Measurements from ENCODE around the gene WFIKKN2.

WFIKKN2 gene

DNA sequence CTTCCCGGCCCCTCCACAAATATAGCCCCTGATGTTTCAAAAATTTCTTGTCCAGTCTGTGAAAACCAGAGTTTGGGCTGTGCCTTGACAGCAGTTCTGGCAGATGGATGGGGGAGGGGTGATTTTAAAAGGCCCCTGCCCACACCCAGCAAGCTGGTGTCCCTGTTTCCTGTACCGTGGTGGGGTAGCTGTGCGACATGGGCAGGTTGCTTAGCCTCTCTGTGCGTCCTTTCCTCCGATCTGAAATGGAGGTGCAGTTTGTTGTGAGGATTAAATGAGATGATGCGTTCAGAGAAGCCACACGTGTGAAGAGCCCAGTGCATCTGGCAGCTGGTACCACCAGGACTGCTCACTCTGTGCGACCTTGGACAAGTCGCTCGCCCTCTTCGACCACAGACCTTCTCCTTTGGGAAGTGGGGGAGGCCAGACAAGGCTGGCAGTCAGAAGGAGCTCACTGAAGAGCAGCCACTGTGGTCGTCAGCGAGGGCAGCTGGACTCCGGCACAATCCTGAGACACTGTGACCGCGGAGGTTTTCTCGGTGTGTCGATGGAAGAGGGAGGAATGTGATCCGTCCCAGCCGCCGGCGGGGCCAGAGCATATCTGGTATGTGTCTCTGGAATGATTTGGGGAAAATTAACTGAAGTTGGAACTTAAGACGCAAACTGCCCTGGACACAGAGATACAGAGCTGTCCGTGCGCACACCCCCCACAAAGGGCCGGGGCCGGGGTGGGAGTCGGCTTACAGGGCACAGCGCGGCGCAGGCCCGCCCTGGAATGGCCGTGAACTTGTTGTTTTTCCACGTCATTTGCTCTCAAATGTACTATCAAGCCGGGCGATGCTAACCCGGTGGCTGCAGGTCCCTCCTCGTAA, 721 bp upstream of the WFIKKN2 start:
- no peak for DNase-seq (ENCODE audit: low read depth)

DNA sequence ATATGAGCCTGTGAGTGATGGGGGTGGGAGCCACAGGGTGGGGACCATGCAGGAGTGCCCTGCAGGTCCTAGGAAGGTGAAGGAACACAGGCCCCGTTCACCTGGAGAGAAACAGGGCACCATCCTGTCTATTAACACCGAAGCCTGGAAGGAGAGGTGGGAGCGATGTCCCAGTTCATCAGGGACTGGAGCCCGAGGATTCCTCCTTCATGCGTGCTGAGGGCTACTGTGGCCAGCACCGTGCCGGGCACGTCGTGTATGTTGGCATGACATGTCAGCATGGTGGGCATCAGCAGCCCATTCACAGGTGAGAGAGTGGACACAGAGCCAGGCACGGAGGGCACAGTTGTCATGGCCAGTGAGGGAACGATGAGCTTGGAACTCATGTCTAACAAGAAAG, 1.4 kb downstream of the WFIKKN2 start:
- no peak for DNase-seq (ENCODE audit: low read depth)

DNA sequence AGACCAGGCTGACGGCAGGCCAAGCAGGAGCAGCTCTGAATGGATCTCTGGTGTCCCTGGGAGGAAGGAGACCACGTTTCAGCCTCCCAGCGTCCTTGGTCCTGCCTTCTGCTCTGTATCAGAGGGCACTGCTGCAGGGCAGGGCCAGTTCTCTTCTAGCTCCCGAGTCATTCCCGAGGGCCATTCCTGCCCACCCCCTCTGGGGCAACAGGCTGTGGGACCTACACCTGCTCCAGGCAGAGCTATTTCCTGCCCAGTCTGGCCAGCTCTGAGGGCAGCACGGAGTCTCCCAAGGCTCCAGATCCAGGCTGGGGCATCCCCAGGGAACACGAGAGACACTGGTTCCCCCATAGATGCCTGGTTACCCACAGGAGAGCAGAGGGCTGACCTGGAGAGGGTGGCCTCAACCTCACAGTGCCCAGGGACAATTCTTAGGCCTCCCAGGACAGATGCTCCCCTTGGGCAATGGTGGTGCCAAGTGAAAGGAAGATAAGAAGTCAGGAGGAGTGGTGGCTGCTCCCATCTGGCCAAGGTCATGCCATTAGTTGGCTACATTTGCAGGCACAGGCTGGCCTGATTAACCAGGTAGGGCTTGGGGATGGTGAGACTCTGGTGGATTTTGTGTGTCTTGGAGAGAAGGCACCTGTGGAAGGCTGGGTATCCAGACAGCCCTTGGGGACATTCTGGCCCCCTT, 2.0 kb downstream of the WFIKKN2 start:
- no peak for DNase-seq (ENCODE audit: low read depth)

DNA sequence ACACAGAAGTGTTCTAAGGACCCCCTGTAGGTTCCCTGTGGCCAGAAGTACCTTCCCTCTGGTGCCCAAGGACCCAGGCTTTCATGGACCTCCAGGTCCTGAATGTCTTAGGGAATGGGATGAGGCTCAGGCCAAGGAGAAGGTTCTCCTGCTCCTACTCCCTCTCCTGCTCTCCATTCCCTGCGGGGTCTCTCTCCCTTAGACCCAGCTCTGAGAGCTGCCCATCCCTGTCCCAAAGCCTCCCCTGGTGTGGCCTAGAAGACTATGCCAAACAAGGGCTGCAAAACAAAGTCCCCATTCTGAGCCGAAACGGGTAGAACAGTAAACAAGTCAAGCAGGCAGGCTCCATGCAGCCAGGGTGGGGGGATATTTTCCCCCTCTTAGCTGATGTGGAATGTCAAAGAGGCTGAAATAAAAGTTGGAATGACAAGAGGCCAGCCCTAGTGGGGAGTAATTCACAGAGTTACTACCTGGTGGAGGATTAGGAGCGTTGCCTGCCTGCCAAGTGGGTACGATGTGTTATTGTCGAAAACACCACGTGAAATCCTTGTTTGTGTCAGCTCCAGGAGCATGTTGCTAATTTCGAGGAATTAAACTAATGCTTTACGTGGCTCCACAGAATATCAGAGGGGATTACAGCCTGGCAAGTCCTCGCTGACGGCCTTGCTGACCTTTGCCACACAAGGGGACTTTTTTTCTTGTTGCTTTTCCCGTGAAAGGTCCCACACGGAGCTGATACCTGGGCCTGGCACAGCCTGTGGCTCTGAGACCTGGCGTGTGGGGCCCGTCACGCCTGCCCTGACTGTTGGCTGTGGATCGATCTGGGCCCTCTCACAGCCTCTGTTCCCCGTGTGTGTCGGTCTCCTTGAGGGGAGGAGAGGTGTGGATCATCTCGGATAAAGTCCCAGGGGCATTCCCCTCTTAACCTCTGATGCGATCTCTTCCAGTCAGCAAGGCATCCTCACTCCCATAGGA, 2.9 kb downstream of the WFIKKN2 start:
- no peak for DNase-seq (ENCODE audit: low read depth)

DNA sequence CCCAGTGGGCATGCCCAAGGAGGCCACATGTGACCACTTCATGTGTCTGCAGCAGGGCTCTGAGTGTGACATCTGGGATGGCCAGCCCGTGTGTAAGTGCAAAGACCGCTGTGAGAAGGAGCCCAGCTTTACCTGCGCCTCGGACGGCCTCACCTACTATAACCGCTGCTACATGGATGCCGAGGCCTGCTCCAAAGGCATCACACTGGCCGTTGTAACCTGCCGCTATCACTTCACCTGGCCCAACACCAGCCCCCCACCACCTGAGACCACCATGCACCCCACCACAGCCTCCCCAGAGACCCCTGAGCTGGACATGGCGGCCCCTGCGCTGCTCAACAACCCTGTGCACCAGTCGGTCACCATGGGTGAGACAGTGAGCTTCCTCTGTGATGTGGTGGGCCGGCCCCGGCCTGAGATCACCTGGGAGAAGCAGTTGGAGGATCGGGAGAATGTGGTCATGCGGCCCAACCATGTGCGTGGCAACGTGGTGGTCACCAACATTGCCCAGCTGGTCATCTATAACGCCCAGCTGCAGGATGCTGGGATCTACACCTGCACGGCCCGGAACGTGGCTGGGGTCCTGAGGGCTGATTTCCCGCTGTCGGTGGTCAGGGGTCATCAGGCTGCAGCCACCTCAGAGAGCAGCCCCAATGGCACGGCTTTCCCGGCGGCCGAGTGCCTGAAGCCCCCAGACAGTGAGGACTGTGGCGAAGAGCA, 4.4 kb downstream of the WFIKKN2 start:
- no peak for DNase-seq (ENCODE audit: low read depth)

DNA sequence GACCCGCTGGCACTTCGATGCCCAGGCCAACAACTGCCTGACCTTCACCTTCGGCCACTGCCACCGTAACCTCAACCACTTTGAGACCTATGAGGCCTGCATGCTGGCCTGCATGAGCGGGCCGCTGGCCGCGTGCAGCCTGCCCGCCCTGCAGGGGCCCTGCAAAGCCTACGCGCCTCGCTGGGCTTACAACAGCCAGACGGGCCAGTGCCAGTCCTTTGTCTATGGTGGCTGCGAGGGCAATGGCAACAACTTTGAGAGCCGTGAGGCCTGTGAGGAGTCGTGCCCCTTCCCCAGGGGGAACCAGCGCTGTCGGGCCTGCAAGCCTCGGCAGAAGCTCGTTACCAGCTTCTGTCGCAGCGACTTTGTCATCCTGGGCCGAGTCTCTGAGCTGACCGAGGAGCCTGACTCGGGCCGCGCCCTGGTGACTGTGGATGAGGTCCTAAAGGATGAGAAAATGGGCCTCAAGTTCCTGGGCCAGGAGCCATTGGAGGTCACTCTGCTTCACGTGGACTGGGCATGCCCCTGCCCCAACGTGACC, 5.0 kb downstream of the WFIKKN2 start:
- no peak for DNase-seq (ENCODE audit: low read depth)

GRCh38 chr17:50841277-50841948, 6.0 kb downstream of the WFIKKN2 start:
- DNase-seq (ENCODE audit: low read depth): no peak

DNA sequence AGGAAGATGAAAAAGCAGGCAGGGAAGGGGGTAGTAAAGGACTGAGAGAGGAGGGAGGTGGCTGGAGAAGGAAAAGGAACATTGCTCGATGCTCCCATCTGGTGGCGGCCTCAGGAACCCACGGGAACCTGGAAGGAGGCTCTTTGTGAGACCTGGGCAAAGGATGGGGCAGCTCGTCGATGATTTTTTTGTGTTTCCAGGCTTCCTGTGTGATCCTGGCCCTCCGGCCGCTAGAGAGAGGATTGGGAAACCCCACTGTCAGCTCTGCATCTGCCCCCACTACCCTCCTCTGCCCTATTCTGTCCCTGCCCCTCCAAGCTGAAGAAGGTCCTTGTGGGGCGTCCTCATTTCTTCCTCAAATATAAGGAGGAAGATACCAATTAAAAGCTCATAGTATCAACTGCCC, 6.6 kb downstream of the WFIKKN2 start:
- peak; percentile 82 for DNase-seq (ENCODE audit: low read depth)

DNA sequence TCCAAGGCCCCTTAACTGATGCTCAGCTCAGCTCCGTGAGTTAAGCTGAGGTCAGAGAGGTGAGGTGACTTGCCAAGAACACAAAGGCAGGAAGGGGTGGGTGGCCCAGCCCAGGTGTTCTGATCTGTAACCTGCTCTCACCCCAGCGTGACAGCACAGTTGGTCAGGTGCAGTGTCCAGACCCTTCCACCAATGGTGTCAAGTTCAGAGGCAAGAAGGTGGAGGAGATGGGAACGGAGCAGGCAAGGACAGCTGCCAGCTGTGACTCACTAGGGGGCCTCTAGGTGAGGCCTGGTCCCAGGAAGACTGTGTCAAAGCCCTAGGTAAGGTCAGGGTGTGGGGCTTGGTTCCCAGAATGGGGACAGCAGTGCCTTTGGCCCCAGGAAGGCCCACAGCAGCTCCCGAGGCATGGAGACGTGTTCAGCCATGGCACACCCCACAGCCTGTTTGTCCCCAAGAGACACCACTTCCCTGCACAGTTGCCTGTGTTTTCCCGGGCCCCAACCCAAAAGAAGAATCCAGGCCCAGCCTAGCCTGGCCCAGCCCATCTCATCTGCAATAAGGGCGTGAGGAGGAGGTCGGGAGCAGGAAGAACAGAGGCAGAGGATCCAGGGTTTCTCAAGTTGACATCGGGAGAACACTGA, 7.2 kb downstream of the WFIKKN2 start:
- DNase-seq (ENCODE audit: low read depth): no peak

DNA sequence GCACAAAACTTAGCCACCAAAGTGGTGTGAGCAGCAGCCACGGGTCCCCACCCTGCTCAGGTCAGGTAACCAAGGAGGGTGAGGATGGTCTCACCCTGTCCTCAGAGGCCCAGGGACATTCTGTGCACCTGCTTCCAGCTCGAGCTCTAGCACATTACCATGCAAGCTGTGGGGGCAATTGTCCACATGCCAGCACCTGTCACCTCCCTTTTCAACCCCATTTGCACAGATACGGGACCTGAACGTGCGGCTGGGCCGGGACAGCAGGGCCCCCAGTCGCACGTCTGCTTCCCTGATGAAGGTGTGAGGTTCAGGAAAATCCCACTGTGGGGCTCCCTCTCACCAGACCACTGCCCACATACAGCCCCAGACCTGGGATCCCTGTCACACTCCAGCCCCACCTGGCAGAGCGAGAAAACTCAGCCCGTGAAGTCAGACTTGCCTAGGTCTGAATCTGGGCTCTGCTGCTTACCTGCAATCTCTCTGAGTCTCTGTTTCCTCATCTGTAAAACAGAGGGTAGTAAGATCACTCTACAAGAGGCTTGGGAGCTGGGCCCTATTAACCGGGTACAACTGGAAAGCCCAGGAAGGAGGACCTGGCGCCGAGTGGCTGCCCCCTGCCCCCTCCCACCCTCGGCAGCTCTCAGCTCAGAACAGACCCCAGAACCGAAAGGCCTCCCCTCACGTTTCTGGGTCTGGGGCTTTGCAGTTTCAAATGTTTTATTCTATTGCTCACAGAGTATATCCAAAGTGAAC, 7.9 kb downstream of the WFIKKN2 start:
- no peak for DNase-seq (ENCODE audit: low read depth)

DNA sequence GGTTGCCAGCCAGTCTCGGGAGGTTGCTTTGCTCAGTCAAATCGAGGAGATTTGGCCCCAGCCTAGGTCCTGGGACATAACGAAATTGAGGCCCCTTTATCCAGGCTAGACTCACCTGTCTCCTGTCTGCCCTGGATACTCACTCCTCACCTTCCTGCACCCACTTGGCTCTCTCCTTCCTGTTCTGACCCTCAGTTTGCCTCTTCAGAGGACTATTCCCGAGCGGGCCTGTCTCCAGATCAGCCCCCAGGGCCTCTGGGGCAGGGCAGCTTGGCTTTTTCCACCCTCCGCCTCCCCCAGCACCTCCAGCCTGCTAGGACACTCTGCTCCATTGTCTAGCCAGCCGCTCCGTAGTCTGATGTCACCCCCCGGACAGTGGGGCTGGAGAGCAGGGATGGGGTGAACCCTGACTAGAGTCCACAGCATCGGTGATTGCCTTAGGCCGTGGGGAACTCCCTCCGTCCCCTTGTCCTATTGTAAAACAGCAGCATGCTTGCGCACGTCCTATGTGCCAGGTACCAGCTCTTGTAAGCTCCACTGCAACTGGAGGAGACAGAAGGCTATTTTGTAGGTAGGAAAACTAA, 8.8 kb downstream of the WFIKKN2 start:
- no peak for DNase-seq (ENCODE audit: low read depth)

GRCh38 chr17:50845240-50846147, 10.1 kb downstream of the WFIKKN2 start:
- peak; percentile 66 for DNase-seq (ENCODE audit: low read depth)

DNA sequence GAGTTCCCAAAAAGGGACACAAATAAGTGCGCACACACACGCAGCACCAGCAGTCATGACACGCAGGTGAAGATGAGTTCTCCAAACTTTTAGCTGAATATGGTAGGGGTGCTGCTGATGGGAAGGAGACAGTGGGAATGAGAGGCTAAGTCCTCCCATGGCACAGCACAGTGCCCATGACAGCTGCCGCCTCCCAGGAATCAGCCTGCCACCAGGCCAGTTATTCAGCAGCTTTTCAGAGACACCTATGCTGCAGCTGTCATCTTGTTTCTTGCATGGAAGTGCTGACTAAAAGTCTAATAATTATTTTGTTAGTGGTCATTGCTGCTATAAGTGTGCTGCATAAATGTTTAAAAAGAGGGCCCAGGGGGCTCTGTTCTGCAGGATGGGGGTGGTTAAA, 12.2 kb downstream of the WFIKKN2 start:
- DNase-seq (ENCODE audit: low read depth): no peak

DNA sequence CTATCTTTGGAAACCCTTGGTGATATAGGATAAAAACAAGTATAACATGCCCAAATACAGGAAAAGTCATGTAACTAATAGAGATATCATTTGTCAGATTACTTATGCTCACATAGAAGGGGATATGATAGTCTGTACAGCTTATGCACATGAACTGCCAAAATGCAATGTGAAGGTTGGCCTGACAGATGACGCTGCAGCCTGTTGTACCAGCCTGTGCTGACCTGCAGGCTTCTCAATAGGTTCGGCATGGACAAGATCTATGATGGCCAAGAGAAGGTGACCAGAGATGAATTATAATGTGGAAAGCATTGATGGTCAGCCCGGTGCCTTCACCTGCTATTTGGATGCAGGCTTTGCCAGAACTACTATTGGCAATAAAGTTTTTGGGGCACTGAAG, 12.7 kb downstream of the WFIKKN2 start:
- DNase-seq (ENCODE audit: low read depth): no peak

GRCh38 chr17:50848711-50849110, 13.3 kb downstream of the WFIKKN2 start:
- DNase-seq (ENCODE audit: low read depth): no peak

- DNase-seq (ENCODE audit: low read depth): no peak
Observed at GRCh38 chr17:50850640-50851039, 15.3 kb downstream of the WFIKKN2 start.

DNA sequence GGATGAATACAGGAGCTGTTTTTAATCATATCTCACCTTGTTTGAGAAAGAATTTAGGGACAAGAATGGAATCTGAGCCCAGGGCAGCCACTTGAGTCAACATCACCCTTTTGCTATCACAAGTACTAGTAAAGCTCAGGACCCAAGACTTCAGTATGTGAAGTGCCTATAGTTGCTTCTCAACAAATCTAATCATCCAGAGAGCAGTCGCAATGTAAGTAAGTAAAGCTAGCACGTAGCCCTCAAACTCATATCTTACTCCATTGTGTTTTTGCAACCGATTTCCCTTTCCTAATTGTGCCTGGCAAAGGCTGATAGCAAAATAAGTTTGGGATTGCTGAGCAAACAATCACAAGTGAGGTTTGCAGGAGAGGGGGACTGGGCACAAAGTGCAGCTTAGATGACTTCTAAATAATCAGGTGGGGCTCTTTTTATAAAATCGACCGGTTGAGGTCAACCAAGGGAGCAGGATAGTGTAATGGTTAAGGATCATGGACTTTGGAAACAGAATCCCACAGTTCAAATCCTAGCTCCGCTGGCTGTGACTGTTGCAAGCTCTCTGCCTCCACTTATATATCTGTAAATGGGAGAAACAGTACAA, 17.7 kb downstream of the WFIKKN2 start:
- no peak for DNase-seq (ENCODE audit: low read depth)

DNA sequence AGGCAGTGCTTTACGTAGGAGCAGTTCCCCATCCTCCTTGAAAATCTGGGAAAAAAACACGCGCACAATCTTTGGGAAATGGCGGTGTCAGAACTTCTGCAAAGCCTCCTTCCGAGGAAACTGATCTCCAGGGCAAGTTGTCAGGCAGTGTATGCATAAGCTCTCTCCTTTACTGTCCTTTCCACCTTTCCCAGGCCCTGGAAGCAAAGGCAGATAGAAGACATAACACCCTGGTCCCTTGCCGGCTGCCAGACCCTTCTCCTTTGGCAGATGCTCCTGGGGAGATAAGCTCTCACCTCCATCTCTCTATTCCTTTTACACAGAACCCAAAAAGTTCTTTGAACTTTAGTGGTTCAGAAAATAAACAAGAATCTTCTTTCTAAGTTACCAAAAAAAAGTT, 18.4 kb downstream of the WFIKKN2 start:
- DNase-seq (ENCODE audit: low read depth): no peak

All from ELR (cell line).